HepG2 (cell line): ENCODE data around the gene KRT14. TPM values are rescaled to one million over a fixed set of nuclear protein-coding genes. Genes with fewer than 3 reads are reported as not detected.

Source experiments
- FOSL2 ChIP-seq: sonication (generic); formaldehyde crosslinking; IDR thresholded peaks from 2 replicates; pipeline ENCODE4 v1.4.0; 2020; ENCODE audit warnings: missing genetic modification reagents
- GATAD2A ChIP-seq: IDR thresholded peaks from 2 replicates; pipeline ENCODE4 v1.6.1; 2016
- HIVEP1 ChIP-seq: sonication (generic); formaldehyde crosslinking; IDR thresholded peaks from 2 replicates; pipeline ENCODE4 v1.4.0; 2020; ENCODE audit warnings: mild to moderate bottlenecking, missing genetic modification reagents
- HNRNPL ChIP-seq: fragments of 200-400 bp; formaldehyde crosslinking; IDR thresholded peaks from 2 replicates; pipeline ENCODE4 v1.6.1; 2017; ENCODE audit warnings: mild to moderate bottlenecking, low read depth, low read length
- MBD4 ChIP-seq: IDR thresholded peaks from 2 replicates; pipeline ENCODE4 v1.6.1; 2012; ENCODE audit warnings: low read length, inconsistent platforms, borderline replicate concordance
- MED1 ChIP-seq: sonication (generic); formaldehyde crosslinking; IDR thresholded peaks from 2 replicates; pipeline ENCODE4 v1.4.0; 2020; ENCODE audit warnings: missing genetic modification reagents
- NCOA5 ChIP-seq: sonication (generic); formaldehyde crosslinking; IDR thresholded peaks from 2 replicates; pipeline ENCODE4 v1.4.0; 2020; ENCODE audit warnings: missing genetic modification reagents
- NFKB2 ChIP-seq: sonication (generic); formaldehyde crosslinking; IDR thresholded peaks from 2 replicates; pipeline ENCODE4 v1.4.0; 2020; ENCODE audit warnings: missing genetic modification reagents, borderline replicate concordance
- PITX1 ChIP-seq: sonication (generic); formaldehyde crosslinking; IDR thresholded peaks from 2 replicates; pipeline ENCODE4 v1.5.1; 2020; ENCODE audit warnings: mild to moderate bottlenecking, missing genetic modification reagents
- SIN3A ChIP-seq: IDR thresholded peaks from 2 replicates; pipeline ENCODE4 v1.6.1; 2011; ENCODE audit warnings: low read depth, mild to moderate bottlenecking, control low read depth, low read length, borderline replicate concordance
- TCF7L2 ChIP-seq: IDR thresholded peaks from 2 replicates; pipeline ENCODE4 v1.6.1; 2011; ENCODE audit warnings: mild to moderate bottlenecking, low read depth, low read length, moderate library complexity
- TIGD3 ChIP-seq: sonication (generic); formaldehyde crosslinking; IDR thresholded peaks from 2 replicates; pipeline ENCODE4 v1.5.1; 2020; ENCODE audit warnings: mild to moderate bottlenecking, missing genetic modification reagents, borderline replicate concordance
- TSC22D2 ChIP-seq: sonication (generic); formaldehyde crosslinking; IDR thresholded peaks from 2 replicates; pipeline ENCODE4 v1.5.1; 2020; ENCODE audit warnings: missing genetic modification reagents, mild to moderate bottlenecking, borderline replicate concordance
- YY1 ChIP-seq: IDR thresholded peaks from 2 replicates; pipeline ENCODE4 v1.6.1; 2011; ENCODE audit warnings: low read length, low read depth, moderate library complexity, mild to moderate bottlenecking; ENCODE audit not compliant: insufficient read depth, insufficient replicate concordance
- ZBTB10 ChIP-seq: sonication (generic); formaldehyde crosslinking; IDR thresholded peaks from 2 replicates; pipeline ENCODE4 v1.4.0; 2020; ENCODE audit warnings: missing genetic modification reagents, borderline replicate concordance
- ZBTB34 ChIP-seq: sonication (generic); formaldehyde crosslinking; IDR thresholded peaks from 2 replicates; pipeline ENCODE4 v1.8.0; 2022; ENCODE audit warnings: mild to moderate bottlenecking, missing genetic modification reagents
- ZC3H13 ChIP-seq: sonication (generic); formaldehyde crosslinking; IDR thresholded peaks from 2 replicates; pipeline ENCODE4 v1.8.1; 2023; ENCODE audit warnings: mild to moderate bottlenecking, missing genetic modification reagents, moderate library complexity
- ZNF326 ChIP-seq: sonication (generic); formaldehyde crosslinking; IDR thresholded peaks from 2 replicates; pipeline ENCODE4 v1.4.0; 2020; ENCODE audit warnings: missing genetic modification reagents, borderline replicate concordance
- ZNF512B ChIP-seq: sonication (generic); formaldehyde crosslinking; IDR thresholded peaks from 2 replicates; pipeline ENCODE4 v1.5.1; 2020; ENCODE audit warnings: missing genetic modification reagents, mild to moderate bottlenecking, borderline replicate concordance
- ZNF619 ChIP-seq: sonication (generic); formaldehyde crosslinking; IDR thresholded peaks from 2 replicates; pipeline ENCODE4 v1.4.0; 2020; ENCODE audit warnings: mild to moderate bottlenecking, missing genetic modification reagents
- ZNF879 ChIP-seq: sonication (generic); formaldehyde crosslinking; IDR thresholded peaks from 2 replicates; pipeline ENCODE4 v1.8.1; 2023; ENCODE audit warnings: missing genetic modification reagents
- ZSCAN29 ChIP-seq: sonication (generic); formaldehyde crosslinking; conservative IDR thresholded peaks from 2 replicates; pipeline ENCODE4 v1.4.0; 2020; ENCODE audit warnings: mild to moderate bottlenecking, missing genetic modification reagents
- polyA plus RNA-seq, 8 experiments: library from polyadenylated mRNA; depleted of rRNA in 3 of 8; stranded (reverse) in 7 of 8; unstranded in 1 of 8; fragments of >200 nt; fragmentation: Illumina TruSeq in 4 of 8; extraction: Trizol in 4 of 8; gene quantifications; 2 replicates each; pipeline versions ENCODE4 v1.2.1 to v1.2.3, GENCODE V29; 2011 to 2016; ENCODE audit warnings: low read depth in 4 of 8, missing spikeins in 1 of 8, mixed read lengths in 1 of 8; ENCODE audit not compliant: insufficient read depth in 1 of 8
- total RNA-seq, 5 experiments: library from RNA; depleted of rRNA; stranded (reverse); fragments of >200 nt; fragmentation: Illumina TruSeq; extraction: Trizol; gene quantifications; 2 replicates each; pipeline ENCODE4 v1.2.3, GENCODE V29; 2016; ENCODE audit warnings: low read depth in 1 of 5

Gene KRT14
- total and polyA plus RNA-seq, 2 of the 13 experiments (the other 11 are each of a cell fraction or from before 2014, with no cell fraction given) = 0.09 TPM; not detected in 1

- peak; percentile 81; the same call in 1 of the 2 replicates for TF ChIP-seq ZBTB34 (CRISPR knock-in tag)
- no peak for TF ChIP-seq SIN3A
- peak; percentile 80; the same call in 1 of the 2 replicates for TF ChIP-seq ZNF512B (CRISPR knock-in tag)
- no peak for TF ChIP-seq ZNF879 (CRISPR knock-in tag)
- no peak; the same call in 1 of the 2 replicates for TF ChIP-seq TIGD3 (CRISPR knock-in tag)
- TF ChIP-seq FOSL2 (CRISPR knock-in tag) = peak; percentile 5; the same call in 1 of the 2 replicates
- peak; percentile 41; the same call in 1 of the 2 replicates for TF ChIP-seq GATAD2A (CRISPR knock-in tag)
- no peak for TF ChIP-seq MBD4
- TF ChIP-seq TCF7L2 = no peak
- peak; percentile 72 for TF ChIP-seq PITX1 (CRISPR knock-in tag)
- no peak for TF ChIP-seq ZNF326 (CRISPR knock-in tag)
- TF ChIP-seq MED1 (CRISPR knock-in tag) = no peak
- peak; percentile 58; the same call in 1 of the 2 replicates for TF ChIP-seq TSC22D2 (CRISPR knock-in tag)
- TF ChIP-seq HIVEP1 = peak; percentile 55; the same call in 1 of the 2 replicates
- TF ChIP-seq ZNF619 (CRISPR knock-in tag) = 0 out of 2 replicates have a peak, but pooled peaks have one; percentile 85
- no peak for TF ChIP-seq ZBTB10
- no peak; the same call in 1 of the 2 replicates for TF ChIP-seq NFKB2 (CRISPR knock-in tag)
- TF ChIP-seq ZSCAN29 (CRISPR knock-in tag) = peak; percentile 84
- TF ChIP-seq YY1 = peak; percentile 35
- no peak for TF ChIP-seq NCOA5 (CRISPR knock-in tag)
- TF ChIP-seq HNRNPL = no peak
- TF ChIP-seq ZC3H13 = no peak
These were observed 37.7 kb downstream of the KRT14 start (continued) for GRCh38 chr17:41548844-41549595.
